Measurements from ENCODE around the gene MICALL1.

GRCh38 chr22:37884420-37884819 is 21.7 kb upstream of the MICALL1 start:
- no peak for TF ChIP-seq ZFX (IDR thresholded peaks at IDR 0.05)
- no peak for TF ChIP-seq CTCF (conservative IDR thresholded peaks at IDR 0.05)
